ENCODE results near the gene LGR6. TPM values are rescaled to one million over a fixed set of nuclear protein-coding genes. Genes with fewer than 3 reads are reported as not detected.
A peak's percentile ranks its signal among the peaks of the same experiment; 100 is the strongest.

The LGR6 gene
- total and polyA plus RNA-seq, 8 donors: 0.15 to 3.5 (median 0.58) TPM; not detected in 4

- Histone ChIP-seq H3K27me3 (peaks cover 0 to 1% (median 0%) of the 10 kb centered on the region in 3 donors), H3K36me3 (no peaks in the 10 kb centered on the region), H3K27ac (no peak overlapping the region), H3K4me1 (peaks cover 0 to 4% (median 0%) of the 10 kb centered on the region in 4 donors), H3K4me3 (no peak overlapping the region), H3K9me3 (no peaks in the 10 kb centered on the region)
- no peak for DNase-seq
- intact Hi-C loops (cut with DNase I; ENCODE audit: low total_unique reads): no loop called here
- no peak for TF ChIP-seq POLR2A (IDR thresholded peaks at IDR 0.05)
- no peak for TF ChIP-seq EP300 (IDR thresholded peaks at IDR 0.05)
- TF ChIP-seq CTCF (IDR thresholded peaks at IDR 0.05): no peak
- TF ChIP-seq POLR2AphosphoS5 (IDR thresholded peaks at IDR 0.05): no peak
- 86 to 90% (median 88%) methylated on average over 7 of the region's 7 CpGs for WGBS, 5 donors
Measured at GRCh38 chr1:202227053-202227672, 33.6 kb downstream of the LGR6 start.

- Histone ChIP-seq H3K27ac (no peak overlapping the region), H3K4me3 (no peak overlapping the region), H3K36me3 (no peaks in the 10 kb centered on the region), H3K27me3 (no peaks in the 10 kb centered on the region), H3K4me1 (peaks cover 0 to 4% (median 0%) of the 10 kb centered on the region in 4 donors), H3K9me3 (no peaks in the 10 kb centered on the region)
- DNase-seq: no peak
- TF ChIP-seq EP300 (IDR thresholded peaks at IDR 0.05): no peak
- no peak for TF ChIP-seq POLR2AphosphoS5 (IDR thresholded peaks at IDR 0.05)
- no peak for TF ChIP-seq POLR2A (IDR thresholded peaks at IDR 0.05)
- no peak for TF ChIP-seq CTCF (IDR thresholded peaks at IDR 0.05)
- WGBS, 5 donors: 47 to 61% (median 54%) methylated on average over 2 of the region's 2 CpGs
- intact Hi-C loops (cut with DNase I; ENCODE audit: low total_unique reads): no loop called here
Measured at GRCh38 chr1:202227997-202228401, 34.4 kb downstream of the LGR6 start.

- no peak for DNase-seq
- Histone ChIP-seq H3K9me3 (no peaks in the 10 kb centered on the region), H3K27me3 (no peaks in the 10 kb centered on the region), H3K27ac (no peak overlapping the region), H3K36me3 (no peaks in the 10 kb centered on the region), H3K4me1 (no peaks in the 10 kb centered on the region), H3K4me3 (no peak overlapping the region)
- intact Hi-C loops (cut with DNase I; ENCODE audit: low total_unique reads): no loop called here
- no peak for TF ChIP-seq POLR2AphosphoS5 (IDR thresholded peaks at IDR 0.05)
- no peak for TF ChIP-seq POLR2A (IDR thresholded peaks at IDR 0.05)
- TF ChIP-seq CTCF (IDR thresholded peaks at IDR 0.05): no peak
- TF ChIP-seq EP300 (IDR thresholded peaks at IDR 0.05): no peak
- WGBS, 5 donors: 87 to 97% (median 90%) methylated on average over 7 of the region's 7 CpGs
Measured at GRCh38 chr1:202228484-202229122, 35.0 kb downstream of the LGR6 start.

GRCh38 chr1:202229376-202229775 is 35.8 kb downstream of the LGR6 start:
- WGBS, 5 donors: 78 to 87% (median 86%) methylated on average over 5 of the region's 5 CpGs
- H3K4me3 ChIP-seq: no peak overlapping the region
- TF ChIP-seq POLR2AphosphoS5 (IDR thresholded peaks at IDR 0.05): no peak
- DNase-seq: peak in 1 of 2 donors; percentile 16
- no peak overlapping the region for H3K27ac ChIP-seq
- H3K36me3 ChIP-seq: no peaks in the 10 kb centered on the region
- no peaks in the 10 kb centered on the region for H3K4me1 ChIP-seq
- intact Hi-C loops (cut with DNase I; ENCODE audit: low total_unique reads): no loop called here
- H3K27me3 ChIP-seq: no peaks in the 10 kb centered on the region
- H3K9me3 ChIP-seq: no peaks in the 10 kb centered on the region
